Measurements from ENCODE around the gene DEPDC7.
"Not testable (repeated sequence)": the region's sequence is repeated elsewhere in the genome, so short reads cannot be mapped to it uniquely, and the experiment has no call there.

Gene DEPDC7

GRCh38 chr11:33021937-33022336 is 6.3 kb downstream of the DEPDC7 start:
- no peak for DNase-seq (ENCODE audit: low read depth in 2 of 3, low spot score in 2 of 3)

GRCh38 chr11:33025339-33025722 is 9.7 kb downstream of the DEPDC7 start:
- no peak for DNase-seq (ENCODE audit: low read depth in 2 of 3, low spot score in 2 of 3)

- no peak for DNase-seq (ENCODE audit: low read depth in 2 of 3, low spot score in 2 of 3)
Observed at GRCh38 chr11:33027233-33027632, 11.6 kb downstream of the DEPDC7 start.

GRCh38 chr11:33027846-33028536 is 12.3 kb downstream of the DEPDC7 start:
- DNase-seq (ENCODE audit: low read depth in 2 of 3, low spot score in 2 of 3), result no peak

GRCh38 chr11:33028537-33028914 is 12.8 kb downstream of the DEPDC7 start:
- no peak for DNase-seq (ENCODE audit: low read depth in 2 of 3, low spot score in 2 of 3)

- not testable (repeated sequence) for DNase-seq (ENCODE audit: low read depth in 2 of 3, low spot score in 2 of 3)
Observed at GRCh38 chr11:33029218-33029617, 13.5 kb downstream of the DEPDC7 start.

- no peak for DNase-seq (ENCODE audit: low read depth in 2 of 3, low spot score in 2 of 3)
Observed at GRCh38 chr11:33033493-33033892, 17.8 kb downstream of the DEPDC7 start.

- DNase-seq (ENCODE audit: low read depth in 2 of 3, low spot score in 2 of 3), result no peak
Observed at GRCh38 chr11:33035011-33035410, 19.3 kb downstream of the DEPDC7 start.

- peak; percentile 47 to 69 (median 65) for DNase-seq (ENCODE audit: low read depth in 2 of 3, low spot score in 2 of 3)
Observed at GRCh38 chr11:33039274-33040032, 23.8 kb downstream of the DEPDC7 start, which contains the start of gene TCP11L1. Gene TCP11L1 (plus strand): TSS chr11:33039572. CDS start chr11:33043774, 4,202 bp downstream.

- peak in 1 of 3 experiments; percentile 32 for DNase-seq (ENCODE audit: low read depth in 2 of 3, low spot score in 2 of 3)
Observed at GRCh38 chr11:33040033-33040861, 24.6 kb downstream of the DEPDC7 start.

- DNase-seq (ENCODE audit: low read depth in 2 of 3, low spot score in 2 of 3), result no peak
Observed at GRCh38 chr11:33040862-33041453, 25.3 kb downstream of the DEPDC7 start.

GRCh38 chr11:33043221-33043830 is 27.6 kb downstream of the DEPDC7 start:
- no peak for DNase-seq (ENCODE audit: low read depth in 2 of 3, low spot score in 2 of 3)

- DNase-seq (ENCODE audit: low read depth in 2 of 3, low spot score in 2 of 3), result no peak
Observed at GRCh38 chr11:33044285-33044756, 28.6 kb downstream of the DEPDC7 start.

GRCh38 chr11:33045551-33046255 is 30.0 kb downstream of the DEPDC7 start:
- DNase-seq (ENCODE audit: low read depth in 2 of 3, low spot score in 2 of 3), result no peak

- DNase-seq (ENCODE audit: low read depth in 2 of 3, low spot score in 2 of 3), result not testable (repeated sequence)
Observed at GRCh38 chr11:33048701-33049100, 33.0 kb downstream of the DEPDC7 start.

GRCh38 chr11:33049565-33050408 is 34.1 kb downstream of the DEPDC7 start:
- not testable (repeated sequence) for DNase-seq (ENCODE audit: low read depth in 2 of 3, low spot score in 2 of 3)

GRCh38 chr11:33052231-33052630 is 36.6 kb downstream of the DEPDC7 start:
- DNase-seq (ENCODE audit: low read depth in 2 of 3, low spot score in 2 of 3), result no peak

- no peak for DNase-seq (ENCODE audit: low read depth in 2 of 3, low spot score in 2 of 3)
Observed at GRCh38 chr11:33055375-33055774, 39.7 kb downstream of the DEPDC7 start.

- DNase-seq (ENCODE audit: low read depth in 2 of 3, low spot score in 2 of 3), result no peak
Observed at GRCh38 chr11:33057284-33057683, 41.6 kb downstream of the DEPDC7 start.

Measured in activated CD8-positive, alpha-beta memory T cell treated with anti-CD3 and anti-CD28 coated beads for 48 hours (primary cell).